K562 (cell line): ENCODE data around the gene TMEM167B. TPM values are rescaled to one million over a fixed set of nuclear protein-coding genes. Genes with fewer than 3 reads are reported as not detected.

ENCODE experiments used
- BDP1 ChIP-seq: IDR thresholded peaks from 3 replicates; pipeline ENCODE4 v1.6.1; 2011; ENCODE audit not compliant: insufficient read length, insufficient read depth
- CBFA2T3 ChIP-seq: fragments of 450-650 bp; IDR thresholded peaks from 2 replicates; pipeline ENCODE4 v1.6.1; 2017
- CHD7 ChIP-seq: fragments of 200-600 bp; sonication (generic); IDR thresholded peaks from one replicate; pipeline ENCODE4 v1.6.1; 2012; ENCODE audit warnings: mild to moderate bottlenecking, low read depth, low read length, inconsistent platforms
- GTF2A2 ChIP-seq: IDR thresholded peaks from 2 replicates; pipeline ENCODE4 v1.6.1; 2016; ENCODE audit warnings: mild to moderate bottlenecking, missing genetic modification characterization, missing compliant biosample characterization
- HBP1 ChIP-seq: fragments of 450-650 bp; formaldehyde crosslinking; IDR thresholded peaks from 2 replicates; pipeline ENCODE4 v1.4.0; 2022; ENCODE audit warnings: missing genetic modification characterization
- HDGF ChIP-seq: fragments of 450-650 bp; IDR thresholded peaks from 2 replicates; pipeline ENCODE4 v1.6.1; 2016
- HNRNPK ChIP-seq: fragments of 200-400 bp; formaldehyde crosslinking; IDR thresholded peaks from one replicate; pipeline ENCODE4 v1.6.1; 2018; ENCODE audit warnings: mild to moderate bottlenecking, low read depth, low read length; ENCODE audit not compliant: poor library complexity, severe bottlenecking
- ID3 ChIP-seq, 2 experiments: fragments of 250-450 bp in 1 of 2; fragments of 450-650 bp in 1 of 2; sonication (Bioruptor Pico) in 1 of 2; IDR thresholded peaks; 2 replicates each; pipeline versions ENCODE4 v1.6.1 to v1.8.0; 2016 to 2021; ENCODE audit warnings: mild to moderate bottlenecking in 2 of 2, moderate library complexity in 2 of 2, missing compliant biosample characterization in 1 of 2, missing genetic modification characterization in 1 of 2
- MCM7 ChIP-seq, 2 experiments: fragments of 450-650 bp; IDR thresholded peaks; 2 replicates each; pipeline ENCODE4 v1.6.1; 2016 to 2018
- RFX1 ChIP-seq: fragments of 450-650 bp; IDR thresholded peaks from 2 replicates; pipeline ENCODE4 v1.6.1; 2016; ENCODE audit warnings: mild to moderate bottlenecking, moderate library complexity
- SIN3A ChIP-seq, 2 experiments: fragments of 150-350 bp in 1 of 2; IDR thresholded peaks; 2 replicates each; pipeline ENCODE4 v1.6.1; 2011 to 2016; ENCODE audit warnings: borderline replicate concordance in 2 of 2, low read depth in 2 of 2, low read length in 2 of 2, mild to moderate bottlenecking in 2 of 2, moderate library complexity in 2 of 2; ENCODE audit not compliant: control insufficient read depth in 1 of 2
- ZKSCAN3 ChIP-seq: fragments of 250-450 bp; sonication (Bioruptor Pico); IDR thresholded peaks from 2 replicates; pipeline ENCODE4 v1.4.0; 2020
- ZNF217 ChIP-seq: sonication (generic); formaldehyde crosslinking; IDR thresholded peaks from 2 replicates; pipeline ENCODE4 v1.8.0; 2022; ENCODE audit warnings: mild to moderate bottlenecking, missing genetic modification reagents
- ZNF584 ChIP-seq: fragments of 200-800 bp; sonication (Bioruptor generic); IDR thresholded peaks from 2 replicates; pipeline ENCODE4 v1.6.1; 2016; ENCODE audit warnings: low read depth, mild to moderate bottlenecking, missing genetic modification characterization, missing compliant biosample characterization
- polyA plus RNA-seq, 8 experiments: library from polyadenylated mRNA; depleted of rRNA in 4 of 8; stranded (reverse) in 5 of 8; unstranded in 3 of 8; fragments of >200 nt; fragmentation: Nextera tagmentation in 2 of 8; fragmentation: Illumina TruSeq in 1 of 8; extraction: Ambion mirVana in 2 of 8; extraction: Trizol in 1 of 8; gene quantifications; 2 replicates each; pipeline versions ENCODE4 v1.2.1 to v1.2.3, GENCODE V29; 2011 to 2014; ENCODE audit warnings: inconsistent platforms in 1 of 8, missing spikeins in 1 of 8
- total RNA-seq, 7 experiments: library from RNA; depleted of rRNA in 6 of 7; stranded (reverse); fragments of >200 nt in 6 of 7; fragmentation: Illumina TruSeq in 2 of 7; extraction: Trizol in 2 of 7; gene quantifications; 2 replicates each; pipeline versions ENCODE4 v1.2.1 to v1.2.3, GENCODE V29; 2011 to 2021; ENCODE audit warnings: low replicate concordance in 1 of 7

TMEM167B gene
- total and polyA plus RNA-seq, 9 of the 15 experiments (the other 6 are each of a cell fraction or from before 2014, with no cell fraction given) = 17.2 to 36.4 (median 32.2) TPM

- no peak for TF ChIP-seq ZKSCAN3
- TF ChIP-seq HBP1 (CRISPR knock-in tag) = no peak
- TF ChIP-seq ZNF584 (CRISPR knock-in tag) = no peak
- TF ChIP-seq RFX1 = peak; percentile 27; the same call in 1 of the 2 replicates
- no peak for TF ChIP-seq HDGF
- TF ChIP-seq GTF2A2 (tag) = no peak
- TF ChIP-seq CHD7 = no peak
- TF ChIP-seq MCM7 (IDR thresholded peaks at IDR 0.05) = no peak
- TF ChIP-seq HNRNPK = no peak
- TF ChIP-seq ID3 (CRISPR knock-in tag; IDR thresholded peaks at IDR 0.05) = no peak
- no peak for TF ChIP-seq ID3 (tag; IDR thresholded peaks at IDR 0.05)
- TF ChIP-seq SIN3A (IDR thresholded peaks at IDR 0.05; ENCODE audit: borderline replicate concordance in 2 of 2, control insufficient read depth in 1 of 2, low read depth in 2 of 2, low read length in 2 of 2) = peak; percentile 99 to 100
- no peak for TF ChIP-seq ZNF217 (CRISPR knock-in tag)
- no peak for TF ChIP-seq CBFA2T3
- no peak for TF ChIP-seq BDP1
Observed at GRCh38 chr1:109075531-109076490, 14.8 kb upstream of the TMEM167B start, which contains the start of gene TAF13 (continued).
